Astrocyte of the spinal cord (primary cell): ENCODE data around the gene LCMT2.

Experiments used
- DNase-seq: peaks from one replicate; pipeline ENCODE4 v3.0.0; 2011; ENCODE audit warnings: low read depth, low spot score
- H3K4me3 ChIP-seq: 2 replicates; pipeline ENCODE4 v1.5.1; 2011; ENCODE audit warnings: low read depth, mild to moderate bottlenecking, low read length, moderate library complexity
- CTCF ChIP-seq: IDR thresholded peaks from 2 replicates; pipeline ENCODE4 v1.5.1; 2012; ENCODE audit warnings: low read depth, mild to moderate bottlenecking, low read length, inconsistent platforms
- in situ Hi-C: cut with HindIII; loops from 2 replicates; pipeline ENCODE4 v1.10.0; 2017; ENCODE audit warnings: low sequenced_read_pairs

The LCMT2 gene

GRCh38 chr15:43329217-43329959 is 985 bp downstream of the LCMT2 start:
- peak; percentile 53 for DNase-seq
- H3K4me3 ChIP-seq = peak overlapping the region; percentile 72
- TF ChIP-seq CTCF = no peak
- in situ Hi-C loops = no loop called here

- no peak for TF ChIP-seq CTCF
- in situ Hi-C loops = no loop called here
- DNase-seq = no peak
- H3K4me3 ChIP-seq = no peak overlapping the region
These were observed 5.2 kb downstream of the LCMT2 start for GRCh38 chr15:43325039-43325684.

DNA sequence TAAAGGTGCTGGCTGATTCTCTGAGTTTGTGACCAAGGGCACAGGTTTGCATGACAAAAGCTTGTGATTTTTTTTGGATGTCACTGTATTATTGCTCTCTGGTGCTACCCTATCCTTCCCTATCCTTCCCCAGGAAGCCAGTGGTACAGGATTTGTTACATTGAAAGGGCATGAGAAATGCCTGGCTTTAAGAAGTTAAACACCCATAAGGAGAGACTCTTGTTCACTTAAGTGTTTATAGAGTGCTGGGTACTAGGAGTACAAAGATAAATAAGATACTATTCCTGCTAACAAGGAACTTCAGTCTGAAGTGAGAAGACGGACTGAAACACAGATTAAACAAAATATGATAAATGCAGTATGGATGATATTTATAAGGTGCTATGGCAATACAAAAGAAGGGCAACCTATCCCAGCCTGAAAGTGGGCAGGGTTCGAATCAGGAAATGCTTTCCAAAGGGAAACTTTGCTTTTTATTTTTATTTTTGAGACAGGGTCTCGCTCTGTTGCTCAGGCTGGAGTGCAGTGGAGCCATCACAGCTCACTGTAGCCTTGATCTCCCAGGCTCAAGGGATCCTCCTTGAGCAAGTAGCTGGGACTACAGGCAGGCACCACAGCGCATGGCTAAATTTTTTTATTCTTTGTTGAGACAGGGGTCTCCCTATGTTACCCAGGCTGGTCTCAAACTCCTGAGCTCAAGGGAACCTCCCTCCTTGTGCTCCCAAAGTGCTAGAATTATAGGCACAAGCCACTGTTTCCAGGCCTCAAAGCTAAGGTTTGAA is 11.2 kb downstream of the LCMT2 start:
- no peak for DNase-seq
- H3K4me3 ChIP-seq = no peak overlapping the region
- no peak for TF ChIP-seq CTCF
- in situ Hi-C loops = no loop called here

DNA sequence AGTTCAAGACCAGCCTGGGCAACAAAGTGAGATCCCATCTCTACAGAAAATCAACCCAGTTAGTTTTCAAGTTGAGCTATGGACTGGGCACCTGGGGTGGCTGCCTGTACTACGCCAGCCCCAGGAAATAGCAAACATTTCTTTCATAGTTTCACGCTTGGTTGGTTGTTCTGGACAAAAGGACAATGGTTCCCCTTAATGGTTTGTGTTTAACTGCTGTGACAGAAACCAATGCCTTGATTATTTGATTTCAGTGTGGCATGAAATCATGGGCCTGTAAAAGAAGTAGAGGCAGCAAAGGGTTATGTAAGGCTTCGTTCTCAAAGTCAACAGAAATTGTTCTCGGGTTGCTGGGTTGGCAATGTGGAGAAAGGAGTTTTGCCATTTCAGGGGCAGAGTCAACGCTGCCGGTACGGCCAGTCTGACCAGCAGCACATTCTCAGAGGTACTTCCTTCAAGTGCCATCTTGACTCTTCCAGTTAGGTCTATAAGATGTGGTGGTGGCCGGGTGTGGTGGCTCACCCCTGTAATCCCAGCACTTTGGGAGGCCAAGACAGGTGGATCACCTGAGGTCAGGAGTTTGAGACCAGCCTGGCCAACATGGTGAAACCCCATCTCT is 12.7 kb downstream of the LCMT2 start:
- no peak overlapping the region for H3K4me3 ChIP-seq
- peak; percentile 2 for DNase-seq
- no peak for TF ChIP-seq CTCF
- in situ Hi-C loops = no loop called here

DNA sequence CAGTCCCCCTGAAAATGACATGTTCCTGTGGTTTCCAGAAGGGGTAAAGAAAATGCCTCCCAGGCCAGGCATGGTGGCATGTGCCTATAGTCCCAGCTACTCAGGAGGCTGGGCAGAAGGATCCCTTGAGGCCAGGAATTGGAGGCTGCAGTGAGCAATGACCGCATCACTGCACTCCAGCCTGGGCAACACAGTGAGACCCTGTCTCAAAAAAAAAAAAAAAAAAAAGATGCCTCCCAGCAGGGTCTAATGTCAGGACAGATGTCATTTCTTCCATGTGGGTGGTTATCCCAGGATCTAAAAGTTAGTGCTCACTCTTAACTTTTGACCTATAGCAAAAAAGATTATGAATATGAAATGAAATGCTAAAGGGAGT is 13.4 kb downstream of the LCMT2 start:
- DNase-seq = no peak
- in situ Hi-C loops = no loop called here
- H3K4me3 ChIP-seq = no peak overlapping the region
- no peak for TF ChIP-seq CTCF
